ENCODE measurements around the gene AKIRIN1.
"Not testable (repeated sequence)": the region's sequence is repeated elsewhere in the genome, so short reads cannot be mapped to it uniquely, and the experiment has no call there.

AKIRIN1 gene

DNA sequence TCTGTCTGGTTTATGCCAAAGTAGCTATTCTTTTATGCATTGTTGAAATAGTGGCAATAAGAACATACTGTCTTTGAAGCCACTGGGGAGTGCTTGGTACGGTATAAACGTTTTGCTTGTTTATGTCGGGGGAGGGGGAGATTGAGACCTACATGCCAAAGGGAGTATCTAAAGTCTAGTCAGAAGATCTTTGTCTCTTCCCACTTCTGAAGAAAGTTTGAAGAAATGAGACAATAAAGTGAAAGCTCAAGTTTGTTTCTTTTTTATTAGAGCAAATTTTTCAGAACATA lies 6.8 kb downstream of the AKIRIN1 start:
- in situ Hi-C loops (cut with HindIII; ENCODE audit: low sequenced_read_pairs) = no loop called here
- TF ChIP-seq, protein P1, sequence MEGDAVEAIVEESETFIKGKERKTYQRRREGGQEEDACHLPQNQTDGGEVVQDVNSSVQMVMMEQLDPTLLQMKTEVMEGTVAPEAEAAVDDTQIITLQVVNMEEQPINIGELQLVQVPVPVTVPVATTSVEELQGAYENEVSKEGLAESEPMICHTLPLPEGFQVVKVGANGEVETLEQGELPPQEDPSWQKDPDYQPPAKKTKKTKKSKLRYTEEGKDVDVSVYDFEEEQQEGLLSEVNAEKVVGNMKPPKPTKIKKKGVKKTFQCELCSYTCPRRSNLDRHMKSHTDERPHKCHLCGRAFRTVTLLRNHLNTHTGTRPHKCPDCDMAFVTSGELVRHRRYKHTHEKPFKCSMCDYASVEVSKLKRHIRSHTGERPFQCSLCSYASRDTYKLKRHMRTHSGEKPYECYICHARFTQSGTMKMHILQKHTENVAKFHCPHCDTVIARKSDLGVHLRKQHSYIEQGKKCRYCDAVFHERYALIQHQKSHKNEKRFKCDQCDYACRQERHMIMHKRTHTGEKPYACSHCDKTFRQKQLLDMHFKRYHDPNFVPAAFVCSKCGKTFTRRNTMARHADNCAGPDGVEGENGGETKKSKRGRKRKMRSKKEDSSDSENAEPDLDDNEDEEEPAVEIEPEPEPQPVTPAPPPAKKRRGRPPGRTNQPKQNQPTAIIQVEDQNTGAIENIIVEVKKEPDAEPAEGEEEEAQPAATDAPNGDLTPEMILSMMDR (IDR thresholded peaks at IDR 0.05; ENCODE audit: low read depth, low read length) = no peak
- DNase-seq (ENCODE audit: low read depth, low spot score) = no peak
- no peak overlapping the region for H3K4me3 ChIP-seq (ENCODE audit: low read depth, low read length)

DNA sequence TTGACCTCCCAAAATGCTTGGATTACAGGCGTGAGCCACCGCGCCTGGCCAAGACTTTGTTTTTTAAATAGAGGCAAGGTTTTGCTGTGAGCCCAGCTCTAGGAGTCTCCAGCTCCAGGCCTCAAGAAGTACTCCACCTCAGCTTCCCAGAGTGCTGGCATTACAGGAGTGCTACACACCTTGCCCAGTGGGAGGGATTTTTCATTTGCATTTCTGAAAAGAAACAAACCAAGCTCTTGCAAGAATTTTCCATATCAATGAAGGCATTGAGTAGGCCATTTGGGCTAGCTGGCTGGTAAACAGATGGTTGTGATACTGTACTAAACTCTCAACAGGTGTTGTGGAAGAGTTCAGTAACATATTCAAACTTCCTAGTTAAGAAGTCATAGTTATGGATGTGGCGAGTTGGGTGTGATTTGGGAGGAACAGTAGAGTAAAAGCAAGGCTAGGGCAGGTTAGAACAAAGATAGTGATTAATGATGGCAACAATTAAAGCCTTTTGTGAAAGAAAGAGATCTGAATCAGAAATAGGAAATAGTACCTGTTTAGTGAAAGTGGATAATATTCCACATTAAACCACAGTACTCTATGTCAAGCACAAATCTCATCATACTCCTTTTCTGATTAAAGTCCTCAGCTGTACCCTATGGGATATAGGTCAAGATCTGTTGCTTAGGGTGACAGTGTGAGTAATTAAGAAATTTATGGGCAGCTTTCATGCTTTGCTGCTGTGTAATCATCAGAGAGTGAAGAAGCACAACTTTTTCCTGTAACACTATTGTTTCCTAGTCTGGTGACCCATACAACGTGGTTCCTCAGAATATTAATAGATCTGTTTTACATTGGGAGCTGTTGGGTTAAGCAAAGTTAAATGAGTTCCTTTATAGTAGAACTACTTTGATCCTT lies 10.7 kb downstream of the AKIRIN1 start:
- TF ChIP-seq, protein P1 (IDR thresholded peaks at IDR 0.05; ENCODE audit: low read depth, low read length) = no peak
- in situ Hi-C loops (cut with HindIII; ENCODE audit: low sequenced_read_pairs) = no loop called here
- H3K4me3 ChIP-seq (ENCODE audit: low read depth, low read length) = no peak overlapping the region
- no peak for DNase-seq (ENCODE audit: low read depth, low spot score)

DNA sequence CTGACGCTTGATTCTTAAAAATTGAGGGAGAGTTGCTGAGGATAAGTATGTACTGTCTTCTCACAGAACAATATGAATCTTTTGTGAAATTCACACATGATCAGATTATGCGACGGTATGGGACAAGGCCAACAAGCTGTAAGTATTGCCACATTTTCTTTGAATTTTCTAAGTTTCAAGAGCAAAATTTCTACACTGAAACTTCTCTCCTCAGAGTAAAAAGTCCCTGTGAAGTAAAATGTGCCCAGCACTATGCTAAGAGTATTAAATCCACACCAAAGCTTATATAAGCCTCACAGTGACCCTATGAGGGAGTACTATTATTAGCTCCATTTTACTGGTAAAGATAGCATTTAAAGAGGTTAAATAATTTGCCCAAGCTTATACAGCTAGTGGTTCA lies 12.2 kb downstream of the AKIRIN1 start:
- H3K4me3 ChIP-seq (ENCODE audit: low read depth, low read length) = no peak overlapping the region
- DNase-seq (ENCODE audit: low read depth, low spot score) = no peak
- in situ Hi-C loops (cut with HindIII; ENCODE audit: low sequenced_read_pairs) = no loop called here
- TF ChIP-seq, protein P1 (IDR thresholded peaks at IDR 0.05; ENCODE audit: low read depth, low read length) = no peak

DNA sequence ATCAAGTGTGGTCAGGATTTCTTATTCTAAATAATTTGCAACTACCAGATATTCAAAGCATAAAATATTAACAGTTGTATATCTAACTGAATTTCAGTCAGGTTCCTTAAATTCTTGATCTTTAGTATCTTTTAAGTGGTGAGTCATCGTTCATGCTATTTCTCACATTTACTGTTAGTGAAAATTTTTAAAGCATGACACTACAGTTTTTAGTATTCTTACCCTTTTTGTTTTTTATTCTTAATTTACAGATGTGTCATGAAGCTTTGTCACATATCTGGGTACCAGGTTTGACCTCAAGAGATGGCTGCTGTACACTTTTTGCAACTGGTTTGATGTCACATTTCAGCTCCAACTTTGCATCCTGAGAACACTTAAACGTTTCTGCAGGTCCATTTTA lies 12.7 kb downstream of the AKIRIN1 start:
- in situ Hi-C loops (cut with HindIII; ENCODE audit: low sequenced_read_pairs) = no loop called here
- H3K4me3 ChIP-seq (ENCODE audit: low read depth, low read length) = no peak overlapping the region
- TF ChIP-seq, protein P1 (IDR thresholded peaks at IDR 0.05; ENCODE audit: low read depth, low read length) = no peak
- DNase-seq (ENCODE audit: low read depth, low spot score) = no peak

DNA sequence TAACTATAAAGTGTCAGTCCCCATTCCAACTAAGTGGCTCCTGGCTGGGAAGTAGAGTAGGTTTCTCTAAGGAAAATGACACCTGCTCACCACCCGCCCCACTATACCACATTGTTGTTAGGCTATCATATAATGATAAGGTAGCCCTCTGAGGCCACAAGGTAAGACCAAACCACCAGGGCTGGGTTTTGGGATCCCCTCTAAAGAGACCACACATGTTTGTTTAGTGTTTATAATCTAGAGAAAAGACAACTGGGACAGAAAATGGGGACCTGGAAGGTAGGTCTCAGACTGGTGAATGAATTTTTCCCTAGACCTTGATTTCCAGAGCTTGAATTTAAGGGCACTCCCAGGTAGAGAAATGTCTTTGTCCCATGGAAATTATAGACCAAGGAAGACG lies 15.2 kb downstream of the AKIRIN1 start:
- TF ChIP-seq, protein P1 (IDR thresholded peaks at IDR 0.05; ENCODE audit: low read depth, low read length) = no peak
- no peak for DNase-seq (ENCODE audit: low read depth, low spot score)
- in situ Hi-C loops (cut with HindIII; ENCODE audit: low sequenced_read_pairs) = no loop called here
- H3K4me3 ChIP-seq (ENCODE audit: low read depth, low read length) = no peak overlapping the region

DNA sequence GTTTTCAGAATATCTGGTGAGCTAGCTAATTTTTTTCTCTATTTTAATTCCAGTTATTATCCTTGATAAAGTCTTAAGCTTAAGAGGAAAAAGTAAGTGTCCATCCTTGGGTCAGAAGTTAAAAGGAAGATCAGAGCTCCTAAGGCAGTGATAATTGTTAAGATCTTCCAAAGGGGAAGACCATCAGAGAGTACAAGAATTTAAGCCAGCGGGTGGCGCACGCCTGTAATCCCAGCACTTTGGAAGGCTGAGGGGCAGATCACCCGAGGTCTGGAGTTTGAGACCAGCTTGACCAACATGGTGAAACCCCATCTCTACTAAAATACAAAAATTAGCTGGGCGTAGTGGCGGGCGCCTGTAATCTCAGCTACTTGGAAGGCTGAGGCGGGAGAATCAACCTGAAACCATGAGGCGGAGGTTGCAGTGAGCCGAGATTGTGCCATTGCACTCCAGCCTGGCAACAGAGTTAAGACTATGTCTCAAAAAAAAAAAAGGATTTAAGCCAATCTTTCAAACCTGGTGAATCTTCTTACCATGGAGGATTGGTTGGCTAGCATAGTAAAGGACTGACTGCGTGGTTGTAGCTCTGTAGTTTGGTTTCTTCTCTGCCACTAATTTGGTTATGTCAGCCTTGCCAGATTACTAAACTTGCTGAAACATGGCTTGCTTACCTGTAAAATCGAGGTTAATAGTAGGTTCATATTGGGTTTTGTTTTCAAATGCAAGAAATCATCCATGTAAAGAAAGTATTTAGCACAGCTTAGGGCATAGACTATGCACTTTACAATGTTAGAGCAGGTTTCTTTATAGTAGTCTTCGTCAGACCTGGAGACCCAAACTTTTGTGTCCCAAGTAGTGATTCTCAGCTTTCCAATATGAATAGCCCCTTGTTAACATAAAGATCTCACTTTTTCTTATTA lies 15.9 kb downstream of the AKIRIN1 start:
- H3K4me3 ChIP-seq (ENCODE audit: low read depth, low read length) = no peak overlapping the region
- in situ Hi-C loops (cut with HindIII; ENCODE audit: low sequenced_read_pairs) = no loop called here
- no peak for DNase-seq (ENCODE audit: low read depth, low spot score)
- TF ChIP-seq, protein P1 (IDR thresholded peaks at IDR 0.05; ENCODE audit: low read depth, low read length) = no peak

DNA sequence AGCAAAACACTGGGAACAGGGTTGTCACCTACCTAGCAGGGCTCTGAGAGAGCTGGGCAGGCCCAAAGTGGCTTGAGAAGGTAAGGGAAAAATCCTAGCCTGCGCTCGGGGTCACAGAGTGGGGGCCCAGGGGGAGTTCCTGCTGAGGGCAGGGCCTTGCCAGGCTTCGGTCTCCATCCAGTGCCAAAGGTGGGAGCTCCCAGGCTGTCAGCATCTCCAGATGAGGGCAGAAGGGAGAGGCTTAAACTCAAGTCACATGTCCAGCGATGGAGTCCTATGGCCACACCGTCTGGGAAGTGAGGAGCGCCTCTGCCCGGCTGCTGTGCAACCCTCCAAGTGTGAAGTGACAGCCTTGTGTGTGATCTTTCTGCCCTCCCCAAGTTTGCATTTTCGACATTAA lies 23.9 kb downstream of the AKIRIN1 start:
- in situ Hi-C loops (cut with HindIII; ENCODE audit: low sequenced_read_pairs); DNase-seq (ENCODE audit: low read depth, low spot score); H3K4me3 ChIP-seq (ENCODE audit: low read depth, low read length): not testable (repeated sequence)
